SJSA1 (cell line): Measurements from ENCODE around the gene METTL17. TPM values are rescaled to one million over a fixed set of nuclear protein-coding genes. Genes with fewer than 3 reads are reported as not detected.
A peak's percentile ranks its signal among the peaks of the same experiment; 100 is the strongest.
"Not testable (repeated sequence)": the region's sequence is repeated elsewhere in the genome, so short reads cannot be mapped to it uniquely, and the experiment has no call there.

ENCODE experiments used
- DNase-seq, 2 experiments: peaks; one replicate each; pipeline ENCODE4 v3.0.0-alpha.2; 2015 to 2020; ENCODE audit warnings: low spot score in 2 of 2, low read depth in 1 of 2
- H3K27ac ChIP-seq: fragments of 250-450 bp; sonication (Bioruptor Pico); 2 replicates; pipeline ENCODE4 v1.5.1; 2020; ENCODE audit warnings: mild to moderate bottlenecking, moderate library complexity
- H3K27me3 ChIP-seq: fragments of 250-450 bp; sonication (Bioruptor Pico); replicated peaks from 2 replicates; pipeline ENCODE4 v1.5.1; 2020; ENCODE audit warnings: mild to moderate bottlenecking, moderate library complexity
- H3K36me3 ChIP-seq: fragments of 250-450 bp; sonication (Bioruptor Pico); 2 replicates; pipeline ENCODE4 v1.5.1; 2020; ENCODE audit warnings: mild to moderate bottlenecking
- H3K4me1 ChIP-seq: fragments of 250-450 bp; sonication (Bioruptor Pico); replicated peaks from 2 replicates; pipeline ENCODE4 v1.6.1; 2021; ENCODE audit warnings: mild to moderate bottlenecking
- H3K4me3 ChIP-seq: fragments of 250-450 bp; sonication (Bioruptor Pico); 2 replicates; pipeline ENCODE4 v1.5.1; 2020; ENCODE audit warnings: mild to moderate bottlenecking
- H3K9me3 ChIP-seq: fragments of 250-450 bp; sonication (Bioruptor Pico); replicated peaks from 2 replicates; pipeline ENCODE4 v1.5.1; 2020; ENCODE audit warnings: mild to moderate bottlenecking
- total RNA-seq: library from RNA; depleted of rRNA; stranded (reverse); fragments of >200 nt; shearing (Covaris generic); gene quantifications from 2 replicates; pipeline ENCODE4 v1.2.3, GENCODE V29; 2014; rRNA removed

METTL17 gene, protein sequence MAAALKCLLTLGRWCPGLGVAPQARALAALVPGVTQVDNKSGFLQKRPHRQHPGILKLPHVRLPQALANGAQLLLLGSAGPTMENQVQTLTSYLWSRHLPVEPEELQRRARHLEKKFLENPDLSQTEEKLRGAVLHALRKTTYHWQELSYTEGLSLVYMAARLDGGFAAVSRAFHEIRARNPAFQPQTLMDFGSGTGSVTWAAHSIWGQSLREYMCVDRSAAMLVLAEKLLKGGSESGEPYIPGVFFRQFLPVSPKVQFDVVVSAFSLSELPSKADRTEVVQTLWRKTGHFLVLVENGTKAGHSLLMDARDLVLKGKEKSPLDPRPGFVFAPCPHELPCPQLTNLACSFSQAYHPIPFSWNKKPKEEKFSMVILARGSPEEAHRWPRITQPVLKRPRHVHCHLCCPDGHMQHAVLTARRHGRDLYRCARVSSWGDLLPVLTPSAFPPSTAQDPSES
- 37.8 and 73.1 TPM in 2 replicates for total RNA-seq

DNA sequence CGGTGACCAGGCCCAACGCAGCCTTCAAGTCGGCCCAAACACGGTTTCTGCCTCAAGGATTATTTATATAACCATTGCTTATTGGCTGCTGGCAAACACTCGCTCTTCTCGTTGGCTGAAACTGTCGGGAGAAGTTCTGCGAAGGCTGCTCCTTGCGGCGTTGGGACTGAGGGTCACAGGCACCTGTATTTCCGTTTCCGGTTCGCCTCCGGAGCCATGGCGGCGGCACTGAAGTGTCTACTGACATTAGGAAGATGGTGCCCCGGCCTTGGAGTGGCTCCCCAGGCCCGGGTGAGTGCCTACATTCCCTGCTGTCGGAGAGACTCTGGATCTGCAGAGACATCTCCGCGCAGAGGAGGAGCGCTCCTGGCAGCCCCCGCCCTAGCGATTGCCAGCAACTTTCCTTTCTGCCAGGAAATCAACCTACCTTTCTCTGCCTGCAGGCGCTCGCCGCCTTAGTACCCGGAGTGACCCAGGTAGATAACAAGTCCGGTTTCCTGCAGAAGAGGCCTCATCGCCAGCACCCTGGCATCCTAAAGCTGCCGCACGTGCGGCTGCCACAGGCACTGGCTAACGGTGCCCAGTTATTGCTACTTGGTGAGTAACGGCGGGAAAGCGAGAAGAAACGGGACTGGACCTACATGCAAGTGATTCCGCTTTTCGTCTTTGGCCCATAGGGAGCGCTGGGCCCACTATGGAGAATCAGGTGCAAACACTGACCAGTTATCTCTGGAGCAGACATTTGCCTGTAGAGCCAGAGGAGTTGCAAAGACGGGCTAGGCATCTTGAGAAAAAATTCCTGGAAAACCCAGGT, at the start of gene METTL17:
Gene METTL17, plus strand, starts transcription at position 194 of the 814 bp plus-strand sequence. Its CDS starts 23 bp downstream, at position 217.
- H3K4me1 ChIP-seq: peaks cover 28% of the 10 kb centered on the region
- DNase-seq: peak; percentile 91 to 94
- H3K4me3 ChIP-seq: peak within 1 kb of the TSS; percentile 68
- H3K9me3 ChIP-seq: no peaks in the 10 kb centered on the region
- peaks cover 36% of the 10 kb centered on the region for H3K36me3 ChIP-seq
- peak within 1 kb of the TSS; percentile 86 for H3K27ac ChIP-seq
- H3K27me3 ChIP-seq: no peaks in the 10 kb centered on the region

DNA sequence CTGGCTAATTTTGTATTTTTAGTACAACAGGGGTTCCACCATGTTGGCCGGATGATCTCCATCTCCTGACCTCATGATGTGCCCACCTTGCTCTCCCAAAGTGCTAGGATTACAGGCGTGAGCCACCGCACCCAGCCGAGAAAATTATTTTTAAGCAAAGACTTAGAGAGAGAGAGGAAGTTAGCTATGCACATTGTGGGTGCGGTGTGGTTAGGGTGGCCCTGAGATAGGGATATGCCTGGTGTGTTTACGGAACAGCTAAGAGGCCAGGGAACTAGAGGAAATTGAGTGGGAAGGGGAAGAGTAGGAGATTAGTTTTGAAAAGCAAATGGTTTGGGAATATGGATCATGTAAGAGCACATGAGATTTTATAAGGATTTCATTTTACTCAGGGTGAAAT, 44.6 kb upstream of the METTL17 start:
- H3K9me3 ChIP-seq, H3K4me1 ChIP-seq, H3K4me3 ChIP-seq, H3K27ac ChIP-seq, H3K36me3 ChIP-seq, DNase-seq: not testable (repeated sequence)
- peaks cover 16% of the 10 kb centered on the region; the same call in 1 of the 2 replicates for H3K27me3 ChIP-seq

DNA sequence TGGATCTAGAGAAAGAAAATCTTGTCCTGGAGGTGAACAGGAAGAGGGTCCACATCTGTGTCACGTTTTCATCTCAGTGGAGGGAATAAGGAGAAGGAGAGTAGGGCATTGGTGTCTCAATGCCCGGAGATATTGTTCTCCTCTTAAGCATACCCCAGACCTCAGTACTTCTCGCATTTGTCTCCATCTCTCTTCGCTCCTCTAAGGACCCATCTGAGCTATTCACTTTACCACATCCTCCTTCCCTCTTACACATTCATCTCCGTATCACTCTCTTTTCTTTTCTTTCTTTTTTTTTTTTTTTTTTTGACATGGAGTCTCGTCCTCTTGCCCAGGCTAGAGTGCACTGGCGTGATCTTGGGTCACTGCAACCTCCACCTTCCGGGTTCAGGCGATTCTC, 43.1 kb upstream of the METTL17 start:
- not testable (repeated sequence) for H3K36me3 ChIP-seq, DNase-seq, H3K27ac ChIP-seq, H3K4me1 ChIP-seq, H3K4me3 ChIP-seq, H3K9me3 ChIP-seq
- peaks cover 19% of the 10 kb centered on the region; the same call in 1 of the 2 replicates for H3K27me3 ChIP-seq

DNA sequence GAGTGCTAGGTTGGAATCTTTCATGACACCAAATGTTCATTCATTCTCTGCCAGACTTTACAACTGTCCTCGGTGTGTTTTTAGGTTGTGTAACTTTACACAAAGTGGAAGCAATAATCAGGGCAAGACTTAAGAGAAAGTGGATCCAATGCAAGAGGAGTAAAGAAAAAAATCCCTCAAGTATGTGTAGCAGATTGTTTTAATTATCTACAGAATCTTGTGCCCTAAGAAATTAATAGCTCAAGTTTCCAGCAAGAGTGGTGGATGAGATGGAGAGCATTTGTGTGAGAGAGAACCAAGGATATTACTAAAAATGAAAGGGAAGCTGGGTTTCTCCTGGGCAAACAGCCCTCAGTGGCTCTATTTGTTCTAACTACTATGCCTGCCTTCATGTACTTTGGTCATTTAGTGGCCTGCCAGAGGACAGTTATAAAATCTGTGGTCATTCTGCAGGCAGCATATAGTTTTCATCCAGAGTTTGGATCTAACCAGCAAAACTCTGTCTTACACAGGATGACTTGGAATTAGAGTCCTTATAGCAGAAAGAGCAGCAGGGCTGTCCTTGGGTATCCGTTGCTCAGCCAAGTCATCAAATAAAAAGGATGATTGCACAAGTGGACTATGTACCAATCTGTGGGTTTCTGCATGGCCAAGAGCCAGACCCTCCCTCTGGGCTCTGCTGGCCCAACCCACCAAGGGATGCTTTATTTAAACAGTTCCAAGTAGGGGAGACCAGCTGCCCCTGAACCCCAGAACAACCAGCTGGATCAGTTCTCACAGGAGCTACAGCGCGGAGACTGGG, 34.8 kb upstream of the METTL17 start, which contains the start of gene RNASE2:
Gene RNASE2, plus strand, starts transcription at position 752 of the 802 bp plus-strand sequence. CDS start 285 bp downstream, outside the sequence.
- not testable (repeated sequence) for H3K4me1 ChIP-seq, H3K4me3 ChIP-seq, DNase-seq, H3K27me3 ChIP-seq, H3K27ac ChIP-seq, H3K36me3 ChIP-seq, H3K9me3 ChIP-seq

DNA sequence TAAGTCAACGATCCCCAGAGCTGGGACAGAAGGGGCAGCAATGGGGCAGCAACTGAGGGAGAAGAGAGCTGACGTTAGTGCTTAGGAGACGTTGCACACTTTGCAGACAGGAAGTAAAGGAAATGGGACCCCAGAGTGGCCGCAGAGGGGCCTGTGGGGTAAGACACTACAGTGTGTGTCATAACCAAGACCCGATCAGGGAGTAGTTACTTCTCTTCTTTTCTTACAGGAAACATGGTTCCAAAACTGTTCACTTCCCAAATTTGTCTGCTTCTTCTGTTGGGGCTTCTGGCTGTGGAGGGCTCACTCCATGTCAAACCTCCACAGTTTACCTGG, 34.3 kb upstream of the METTL17 start:
- not testable (repeated sequence) for H3K27ac ChIP-seq, H3K36me3 ChIP-seq, H3K27me3 ChIP-seq, H3K4me3 ChIP-seq, H3K9me3 ChIP-seq, H3K4me1 ChIP-seq, DNase-seq

DNA sequence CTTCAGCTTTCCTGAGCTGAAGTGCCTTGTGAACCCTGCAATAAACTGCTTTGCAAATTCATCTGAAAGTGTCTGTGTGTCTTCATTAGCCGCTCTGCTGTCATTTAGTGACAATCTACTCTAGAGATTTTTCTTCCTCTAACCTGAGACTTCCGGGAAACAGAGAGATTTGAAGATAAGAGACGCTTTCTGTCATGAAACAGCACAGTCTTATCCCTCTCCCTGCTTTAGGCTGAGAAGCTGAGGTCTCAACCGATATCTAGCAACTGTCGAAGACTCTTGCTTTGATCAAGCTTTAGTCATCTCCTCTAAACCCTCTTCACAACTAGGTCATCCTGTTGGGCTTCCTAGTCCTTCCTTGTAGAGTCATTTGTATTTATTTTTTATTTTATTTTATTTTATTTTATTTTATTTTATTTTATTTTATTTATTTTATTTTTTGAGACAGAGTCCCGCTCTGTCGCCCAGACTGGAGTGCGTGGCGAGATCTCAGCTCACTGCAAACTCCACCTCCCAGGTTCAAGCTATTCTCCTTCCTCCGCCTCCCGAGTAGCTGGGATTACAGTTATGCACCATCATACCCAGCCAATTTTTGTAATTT, 33.3 kb upstream of the METTL17 start:
- Histone ChIP-seq H3K27ac (no peak overlapping the region), H3K4me1 (no peaks in the 10 kb centered on the region), H3K36me3 (no peaks in the 10 kb centered on the region), H3K9me3 (no peaks in the 10 kb centered on the region), H3K4me3 (no peak overlapping the region), H3K27me3 (peaks cover under 1% of the 10 kb centered on the region; the same call in 1 of the 2 replicates)
- no peak for DNase-seq

DNA sequence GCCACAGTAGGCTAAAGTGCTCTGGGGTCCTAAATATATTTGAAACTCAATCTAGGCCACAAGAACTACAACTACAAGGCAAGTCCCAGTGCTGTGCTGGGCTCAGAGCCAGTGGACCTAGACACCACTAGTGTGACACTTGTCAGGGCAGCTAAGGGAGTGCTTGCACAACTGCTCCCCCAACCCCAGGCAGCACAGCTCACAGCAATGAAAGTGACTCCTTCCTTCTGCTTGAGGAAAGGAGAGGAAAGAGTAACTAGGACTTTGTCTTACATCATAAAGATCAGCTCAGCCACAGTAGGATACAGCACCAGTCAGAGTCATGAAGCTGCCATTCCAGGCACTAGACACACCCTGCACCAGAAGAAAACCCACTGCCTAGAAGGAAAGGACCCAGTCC, 30.8 kb upstream of the METTL17 start:
- not testable (repeated sequence) for H3K9me3 ChIP-seq, H3K36me3 ChIP-seq, H3K27me3 ChIP-seq, H3K4me3 ChIP-seq, H3K27ac ChIP-seq, DNase-seq, H3K4me1 ChIP-seq

DNA sequence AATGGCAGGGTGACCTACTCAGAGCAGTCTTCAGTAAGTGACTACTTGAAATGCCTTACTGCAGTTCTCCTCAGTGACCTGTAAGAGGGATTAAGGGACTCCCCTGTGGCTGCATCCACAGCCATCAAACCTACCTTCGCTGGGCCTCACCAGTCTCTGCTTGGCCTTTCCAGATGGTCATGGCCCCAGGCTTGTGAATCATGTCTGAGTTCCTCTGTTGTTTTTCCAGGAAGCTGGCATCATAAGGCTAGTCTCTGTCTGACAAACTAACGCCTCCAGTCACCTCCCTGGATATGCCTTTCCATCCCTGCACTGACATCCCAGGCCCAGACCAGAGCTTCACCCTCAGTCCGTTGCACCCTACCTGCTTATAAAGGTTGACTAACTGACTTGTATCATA, 20.4 kb upstream of the METTL17 start:
- no peaks in the 10 kb centered on the region for H3K36me3 ChIP-seq
- H3K4me1 ChIP-seq: peaks cover 15% of the 10 kb centered on the region
- H3K4me3 ChIP-seq: no peak overlapping the region
- H3K27me3 ChIP-seq: peaks cover 10% of the 10 kb centered on the region; the same call in 1 of the 2 replicates
- DNase-seq: no peak
- no peak overlapping the region for H3K27ac ChIP-seq
- no peaks in the 10 kb centered on the region for H3K9me3 ChIP-seq

DNA sequence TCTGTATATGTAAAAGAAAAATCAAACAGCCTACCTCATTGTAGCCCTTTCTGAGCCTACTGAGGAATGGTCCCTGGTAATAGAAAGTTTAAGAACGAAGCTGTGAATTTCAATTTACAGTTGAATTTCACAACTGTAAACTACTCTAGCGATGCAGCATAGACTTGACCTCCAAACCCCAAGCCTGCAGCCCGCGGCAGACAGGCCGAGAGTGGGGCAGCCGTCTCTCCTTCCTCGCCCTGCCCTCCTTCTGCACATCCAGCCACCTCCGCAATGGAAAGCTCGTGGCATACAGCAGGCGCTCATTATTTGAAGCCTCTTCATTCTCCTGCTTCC, 19.2 kb upstream of the METTL17 start:
- Histone ChIP-seq H3K4me1 (peaks cover 26% of the 10 kb centered on the region), H3K27me3 (peaks cover 10% of the 10 kb centered on the region; the same call in 1 of the 2 replicates), H3K27ac (no peak overlapping the region), H3K4me3 (peak overlapping the region; percentile 45; the same call in 1 of the 2 replicates), H3K9me3 (no peaks in the 10 kb centered on the region), H3K36me3 (no peaks in the 10 kb centered on the region)
- no peak for DNase-seq

DNA sequence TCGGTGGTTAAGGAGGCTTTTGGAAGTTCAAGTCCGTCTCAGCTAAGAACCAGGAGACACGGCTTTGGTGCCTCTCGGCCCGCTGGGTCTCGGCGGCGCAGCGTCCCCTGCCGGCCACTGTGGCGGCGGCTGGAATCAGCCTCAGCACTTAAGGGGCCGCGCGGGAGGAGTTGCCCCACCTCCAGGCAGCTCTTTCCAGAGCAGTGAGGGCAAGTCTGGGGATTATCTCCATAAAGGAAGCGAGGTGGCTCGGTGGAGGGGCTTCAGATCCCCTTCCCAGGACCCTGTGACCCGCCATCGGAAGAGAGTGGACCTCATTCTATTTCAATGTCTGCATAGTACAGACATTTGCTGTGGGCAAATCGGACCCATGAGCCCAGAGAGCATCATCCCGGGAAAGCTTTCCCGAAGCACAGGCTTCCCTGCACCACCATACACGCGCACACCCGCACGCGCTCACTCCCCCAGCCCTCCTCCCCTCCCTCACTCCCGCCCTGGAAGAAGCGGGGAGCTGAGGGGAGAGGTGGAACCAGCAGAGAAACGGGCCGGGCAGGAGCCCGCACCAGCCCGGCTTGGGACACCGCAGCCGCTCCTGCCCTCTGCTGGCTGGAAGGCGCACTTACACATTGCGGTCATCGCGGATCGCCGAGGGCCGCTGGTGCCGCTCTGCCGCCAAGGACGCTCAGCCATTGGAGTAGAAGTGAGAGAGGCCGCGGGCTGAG, 18.6 kb upstream of the METTL17 start:
- Histone ChIP-seq H3K9me3 (no peaks in the 10 kb centered on the region), H3K36me3 (no peaks in the 10 kb centered on the region), H3K4me1 (peaks cover 27% of the 10 kb centered on the region), H3K27me3 (peaks cover 10% of the 10 kb centered on the region; the same call in 1 of the 2 replicates), H3K4me3 (peak overlapping the region; percentile 45), H3K27ac (no peak overlapping the region)
- DNase-seq: peak; percentile 84 to 85

DNA sequence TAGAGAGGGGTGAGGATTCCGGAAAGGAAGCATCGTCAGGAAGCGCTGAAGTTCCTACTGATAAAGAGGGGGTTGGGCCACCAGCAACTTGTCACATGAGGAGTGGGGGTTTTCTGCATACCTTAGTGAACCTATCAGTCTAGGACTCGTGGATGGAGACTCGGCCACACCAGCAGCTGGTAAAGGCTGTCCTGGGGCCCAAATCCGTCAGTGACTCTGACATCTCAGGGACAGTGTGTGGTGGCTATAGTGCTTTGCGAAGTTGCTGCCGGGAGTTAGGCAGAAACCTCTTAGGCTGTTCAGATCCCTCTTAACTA, 18.1 kb upstream of the METTL17 start:
- Histone ChIP-seq H3K4me1 (peaks cover 27% of the 10 kb centered on the region), H3K27ac (no peak overlapping the region), H3K27me3 (peaks cover 10% of the 10 kb centered on the region; the same call in 1 of the 2 replicates), H3K36me3 (no peaks in the 10 kb centered on the region), H3K4me3 (peak overlapping the region; percentile 45), H3K9me3 (no peaks in the 10 kb centered on the region)
- DNase-seq: no peak

DNA sequence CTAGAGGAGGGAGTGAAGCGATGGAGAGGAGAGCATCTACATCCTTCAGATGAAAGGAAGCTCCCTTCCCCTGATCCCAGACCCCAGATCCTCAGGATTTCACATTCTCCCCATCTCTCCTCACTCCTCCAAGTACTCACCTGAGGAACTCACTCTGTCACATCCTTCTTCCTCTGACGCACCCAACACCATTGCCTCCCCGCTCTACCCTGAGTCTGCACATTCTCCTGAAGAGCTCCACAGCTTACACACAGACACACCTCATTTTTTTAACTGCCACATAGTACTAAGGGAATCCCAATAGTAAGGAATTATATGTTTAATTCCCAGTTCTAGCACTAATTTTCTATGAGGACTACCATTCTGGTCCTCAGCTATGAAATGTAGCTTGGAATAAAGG, 16.3 kb upstream of the METTL17 start:
- Histone ChIP-seq H3K9me3 (no peaks in the 10 kb centered on the region), H3K36me3 (no peaks in the 10 kb centered on the region), H3K27ac (no peak overlapping the region), H3K27me3 (no peaks in the 10 kb centered on the region), H3K4me3 (no peak overlapping the region), H3K4me1 (peaks cover 27% of the 10 kb centered on the region)
- no peak for DNase-seq

DNA sequence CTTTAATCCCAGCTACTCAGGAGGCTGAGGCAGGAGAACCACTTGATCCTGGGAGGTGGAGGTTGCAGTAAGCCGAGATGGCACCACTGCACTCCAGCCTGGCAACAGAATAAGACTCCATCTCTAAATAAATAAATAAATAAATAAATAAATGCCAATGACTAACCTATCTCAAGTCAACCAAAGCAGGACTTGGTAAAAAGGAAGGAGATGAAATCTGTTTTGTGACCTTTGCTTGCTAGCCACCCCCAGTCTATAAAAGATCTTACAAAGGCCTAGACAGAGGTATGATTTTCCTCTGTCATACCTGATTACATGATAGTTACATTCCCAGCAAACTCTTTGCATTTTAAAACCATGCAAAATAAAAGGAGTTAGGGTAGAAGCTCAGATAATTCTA, 13.5 kb upstream of the METTL17 start:
- no peak for DNase-seq
- no peak overlapping the region for H3K27ac ChIP-seq
- H3K4me1 ChIP-seq: peaks cover 22% of the 10 kb centered on the region
- H3K4me3 ChIP-seq: no peak overlapping the region
- H3K27me3 ChIP-seq: no peaks in the 10 kb centered on the region
- H3K9me3 ChIP-seq: no peaks in the 10 kb centered on the region
- H3K36me3 ChIP-seq: no peaks in the 10 kb centered on the region
